ENCODE results near the gene BEST4. TPM values are rescaled to one million over a fixed set of nuclear protein-coding genes. Genes with fewer than 3 reads are reported as not detected.
"Not testable (repeated sequence)": the region's sequence is repeated elsewhere in the genome, so short reads cannot be mapped to it uniquely, and the experiment has no call there.

BEST4 gene
- total and polyA plus RNA-seq, 9 donors: 0.25 to 1.7 (median 0.63) TPM

DNA sequence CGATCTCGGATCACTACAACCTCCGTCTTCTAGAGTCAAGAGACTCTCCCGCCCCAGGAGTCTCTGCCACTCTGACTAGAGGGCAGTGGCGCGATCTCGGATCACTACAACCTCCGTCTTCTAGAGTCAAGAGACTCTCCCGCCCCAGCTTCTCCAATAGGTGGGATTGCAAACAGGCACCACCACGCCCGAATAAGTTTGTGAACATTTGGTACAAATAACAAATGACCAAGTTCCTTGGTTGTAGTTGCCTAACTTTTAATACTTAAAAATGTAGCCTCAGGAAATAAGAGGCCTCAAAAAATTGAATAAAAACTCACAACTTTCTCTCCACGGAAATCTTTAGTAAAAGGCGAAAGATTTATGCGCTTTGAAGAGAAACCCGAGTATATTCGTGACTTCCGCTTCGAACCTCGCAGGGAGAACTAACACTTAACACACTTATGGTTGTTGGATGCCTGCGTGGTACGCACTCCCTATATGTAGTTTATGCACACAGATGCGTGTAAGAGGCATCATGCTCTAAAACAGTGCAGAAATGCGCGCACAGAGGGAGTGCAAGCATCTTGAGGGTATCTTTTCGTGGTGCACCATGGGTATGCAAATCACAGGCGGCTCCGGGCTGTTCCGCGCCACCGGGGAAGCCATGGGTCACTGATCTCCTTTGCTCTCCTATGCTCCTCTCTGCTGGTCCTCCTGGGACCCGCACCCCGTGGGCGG lies 31.8 kb upstream of the BEST4 start:
- Histone ChIP-seq H3K36me3 (no peaks in the 10 kb centered on the region), H3K27me3 (no peaks in the 10 kb centered on the region), H3K4me3 (peak overlapping the region; percentile 51), H3K9me3 (no peaks in the 10 kb centered on the region), H3K4me1 (ENCODE audit: insufficient read depth) (peaks cover 3% of the 10 kb centered on the region), H3K27ac (peak overlapping the region; percentile 62 to 93)
- DNase-seq: peak; percentile 78 to 85 (median 80)
- 2 to 10% (median 3%) methylated on average over 32 to 33 of the region's 33 CpGs for WGBS, 3 donors
- TF ChIP-seq POLR2A (IDR thresholded peaks at IDR 0.05) (peak; percentile 83), EP300 (IDR thresholded peaks at IDR 0.05) (peak; percentile 2), CTCF (IDR thresholded peaks at IDR 0.05) (peak in 1 of 3 donors; percentile 13)
- intact Hi-C loops (cut with DNase I): loop anchor here in 1 of 4 donors (5.0 kb wide), 1 partner anchor 32 kb away; the partner anchor contains the start of gene BEST4

- intact Hi-C loops (cut with DNase I): no loop called here
- Histone ChIP-seq H3K4me3 (peak overlapping the region; percentile 51), H3K36me3 (no peaks in the 10 kb centered on the region), H3K4me1 (ENCODE audit: insufficient read depth) (peaks cover 3% of the 10 kb centered on the region), H3K27me3 (no peaks in the 10 kb centered on the region), H3K27ac (peak overlapping the region; percentile 62 to 93), H3K9me3 (no peaks in the 10 kb centered on the region)
- no peak for TF ChIP-seq POLR2A (IDR thresholded peaks at IDR 0.05)
- TF ChIP-seq EP300 (IDR thresholded peaks at IDR 0.05): no peak
- no peak for TF ChIP-seq CTCF (IDR thresholded peaks at IDR 0.05)
- DNase-seq: peak in 2 of 5 donors; percentile 16 to 30
- 8 to 28% (median 10%) methylated on average over 13 of the region's 13 CpGs for WGBS, 3 donors
Observed at GRCh38 chr1:44819196-44819607, 31.2 kb upstream of the BEST4 start.

GRCh38 chr1:44817771-44818495 lies 30.0 kb upstream of the BEST4 start:
- Histone ChIP-seq H3K27ac (no peak overlapping the region), H3K4me3 (no peak overlapping the region), H3K27me3 (no peaks in the 10 kb centered on the region), H3K9me3 (no peaks in the 10 kb centered on the region), H3K36me3 (no peaks in the 10 kb centered on the region), H3K4me1 (ENCODE audit: insufficient read depth) (peaks cover 5% of the 10 kb centered on the region)
- intact Hi-C loops (cut with DNase I): no loop called here
- 91 to 96% (median 94%) methylated on average over 11 of the region's 11 CpGs for WGBS, 3 donors
- peak in 3 of 5 donors; percentile 6 to 29 (median 12) for DNase-seq
- TF ChIP-seq CTCF (IDR thresholded peaks at IDR 0.05) (no peak), POLR2A (IDR thresholded peaks at IDR 0.05) (no peak), EP300 (IDR thresholded peaks at IDR 0.05) (no peak)

DNA sequence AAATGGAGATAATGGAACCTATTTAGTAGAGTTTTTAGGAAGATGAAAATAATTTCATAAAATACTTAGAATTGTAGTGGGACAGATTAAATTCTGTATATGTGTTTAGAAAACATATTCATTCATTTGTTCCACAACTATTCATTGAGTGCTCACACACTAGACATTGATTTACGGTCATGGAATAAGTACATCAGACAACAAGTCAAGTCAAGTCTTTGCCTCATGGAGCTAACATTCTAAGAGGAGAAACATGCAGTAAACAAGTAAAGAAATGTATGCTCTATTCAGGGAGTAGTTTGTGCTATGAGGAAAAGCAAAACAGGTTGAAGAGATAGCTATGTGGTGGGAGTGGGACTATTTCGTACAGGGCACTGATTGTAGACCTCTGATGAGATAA lies 29.3 kb upstream of the BEST4 start:
- H3K27me3 ChIP-seq: no peaks in the 10 kb centered on the region
- H3K9me3 ChIP-seq: no peaks in the 10 kb centered on the region
- peaks cover 5% of the 10 kb centered on the region for H3K4me1 ChIP-seq (ENCODE audit: insufficient read depth)
- no peaks in the 10 kb centered on the region for H3K36me3 ChIP-seq
- 71 to 85% (median 81%) methylated on average over 2 of the region's 2 CpGs for WGBS, 3 donors
- H3K4me3 ChIP-seq: no peak overlapping the region
- intact Hi-C loops (cut with DNase I): no loop called here
- DNase-seq: no peak
- TF ChIP-seq EP300 (IDR thresholded peaks at IDR 0.05): no peak
- no peak overlapping the region for H3K27ac ChIP-seq

GRCh38 chr1:44815926-44816325 lies 28.0 kb upstream of the BEST4 start:
- not testable (repeated sequence) for H3K9me3 ChIP-seq
- DNase-seq: peak in 3 of 5 donors; percentile 17 to 28 (median 23)

More at GRCh38 chr1:44815926-44816325, 28.0 kb upstream of the BEST4 start:
- H3K4me1 ChIP-seq (ENCODE audit: insufficient read depth); H3K27me3 ChIP-seq; H3K36me3 ChIP-seq; H3K4me3 ChIP-seq; intact Hi-C loops (cut with DNase I); H3K27ac ChIP-seq: not testable (repeated sequence)
- WGBS, 3 donors: 87 to 98% (median 96%) methylated on average over 9 of the region's 9 CpGs
